Keratinocyte (primary cell): Measurements from ENCODE around the gene SPACA9.

ENCODE experiments used
- EZH2 ChIP-seq: IDR thresholded peaks from one replicate; pipeline ENCODE4 v1.6.1; 2012; ENCODE audit warnings: inconsistent platforms, mild to moderate bottlenecking, low read length, moderate library complexity
- TF ChIP-seq, protein P1 (sequence below), 3 experiments: IDR thresholded peaks in 1 of 3; conservative IDR thresholded peaks in 1 of 3; optimal IDR thresholded peaks in 1 of 3; 2 replicates in 2 of 3; 3 replicates in 1 of 3; pipeline versions ENCODE3 to v1.5.1; 2011; ENCODE audit warnings: low read length in 3 of 3, mild to moderate bottlenecking in 3 of 3, moderate library complexity in 2 of 3, control low read depth in 1 of 3, inconsistent platforms in 1 of 3; ENCODE audit not compliant: insufficient read depth in 2 of 3; ENCODE audit errors: extremely low read depth in 1 of 3

DNA sequence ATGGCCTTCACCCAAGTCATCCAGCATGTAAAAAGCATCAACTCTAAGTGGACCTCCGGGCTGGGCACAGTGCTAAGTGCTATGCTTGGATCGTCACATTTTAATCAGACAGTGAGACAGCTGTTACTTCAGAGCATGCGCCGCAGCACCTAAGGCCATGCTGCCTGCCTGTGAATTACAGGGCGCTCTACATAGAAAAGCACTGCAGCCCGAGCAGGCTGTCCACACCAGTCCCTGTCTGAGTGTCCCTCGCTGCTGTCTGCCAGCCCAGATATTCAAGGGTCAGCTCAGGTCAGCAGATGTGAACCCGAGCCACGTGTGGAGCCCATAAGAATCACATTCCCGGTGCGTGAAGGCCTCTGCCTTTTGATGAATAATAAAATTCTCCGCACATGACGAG, 37.7 kb upstream of the SPACA9 start:
- TF ChIP-seq, protein P1, sequence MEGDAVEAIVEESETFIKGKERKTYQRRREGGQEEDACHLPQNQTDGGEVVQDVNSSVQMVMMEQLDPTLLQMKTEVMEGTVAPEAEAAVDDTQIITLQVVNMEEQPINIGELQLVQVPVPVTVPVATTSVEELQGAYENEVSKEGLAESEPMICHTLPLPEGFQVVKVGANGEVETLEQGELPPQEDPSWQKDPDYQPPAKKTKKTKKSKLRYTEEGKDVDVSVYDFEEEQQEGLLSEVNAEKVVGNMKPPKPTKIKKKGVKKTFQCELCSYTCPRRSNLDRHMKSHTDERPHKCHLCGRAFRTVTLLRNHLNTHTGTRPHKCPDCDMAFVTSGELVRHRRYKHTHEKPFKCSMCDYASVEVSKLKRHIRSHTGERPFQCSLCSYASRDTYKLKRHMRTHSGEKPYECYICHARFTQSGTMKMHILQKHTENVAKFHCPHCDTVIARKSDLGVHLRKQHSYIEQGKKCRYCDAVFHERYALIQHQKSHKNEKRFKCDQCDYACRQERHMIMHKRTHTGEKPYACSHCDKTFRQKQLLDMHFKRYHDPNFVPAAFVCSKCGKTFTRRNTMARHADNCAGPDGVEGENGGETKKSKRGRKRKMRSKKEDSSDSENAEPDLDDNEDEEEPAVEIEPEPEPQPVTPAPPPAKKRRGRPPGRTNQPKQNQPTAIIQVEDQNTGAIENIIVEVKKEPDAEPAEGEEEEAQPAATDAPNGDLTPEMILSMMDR (optimal IDR thresholded peaks at IDR 0.05 in 1 of 3, IDR thresholded peaks at IDR 0.05 in 1 of 3, conservative IDR thresholded peaks at IDR 0.05 in 1 of 3; ENCODE audit: extremely low read depth in 1 of 3, insufficient read depth in 2 of 3, low read length in 3 of 3) = no peak
- no peak for TF ChIP-seq EZH2
